ENCODE data around the gene GADD45GIP1. TPM values are rescaled to one million over a fixed set of nuclear protein-coding genes. Genes with fewer than 3 reads are reported as not detected.
"Not testable (repeated sequence)": the region's sequence is repeated elsewhere in the genome, so short reads cannot be mapped to it uniquely, and the experiment has no call there.

GADD45GIP1 gene
- polyA plus RNA-seq, 1 donor from 2014 or later: 84.1 TPM

- peak overlapping the region in 1 of 4 donors; percentile 3 for H3K4me3 Mint-ChIP-seq
- peaks cover 12% of the 10 kb centered on the region for H3K27me3 Mint-ChIP-seq
- H3K27ac Mint-ChIP-seq: no peak overlapping the region
- H3K4me1 Mint-ChIP-seq: peaks cover 2 to 7% (median 7%) of the 10 kb centered on the region in 3 donors
- no peaks in the 10 kb centered on the region for H3K9me3 Mint-ChIP-seq
- H3K36me3 Mint-ChIP-seq: no peaks in the 10 kb centered on the region
Measured at GRCh38 chr19:12979974-12980373, 23.0 kb upstream of the GADD45GIP1 start.

- not testable (repeated sequence) for H3K4me1 Mint-ChIP-seq, H3K9me3 Mint-ChIP-seq, H3K27ac Mint-ChIP-seq, H3K4me3 Mint-ChIP-seq, H3K36me3 Mint-ChIP-seq
- peaks cover 11% of the 10 kb centered on the region for H3K27me3 Mint-ChIP-seq
Measured at GRCh38 chr19:12976109-12976508, 19.1 kb upstream of the GADD45GIP1 start.

GRCh38 chr19:12975221-12975741 lies 18.3 kb upstream of the GADD45GIP1 start:
- Mint-ChIP-seq H3K27ac (peak overlapping the region in 1 of 3 donors; percentile 46), H3K36me3 (no peaks in the 10 kb centered on the region), H3K9me3 (no peaks in the 10 kb centered on the region), H3K4me3 (no peak overlapping the region), H3K27me3 (peaks cover 12% of the 10 kb centered on the region), H3K4me1 (peaks cover 0 to 5% (median 5%) of the 10 kb centered on the region in 3 donors)

- H3K4me3 Mint-ChIP-seq: no peak overlapping the region
- H3K9me3 Mint-ChIP-seq: no peaks in the 10 kb centered on the region
- H3K36me3 Mint-ChIP-seq: no peaks in the 10 kb centered on the region
- H3K4me1 Mint-ChIP-seq: peaks cover 0 to 6% (median 5%) of the 10 kb centered on the region in 3 donors
- H3K27me3 Mint-ChIP-seq: peaks cover 12% of the 10 kb centered on the region
- H3K27ac Mint-ChIP-seq: no peak overlapping the region
Measured at GRCh38 chr19:12974301-12975220, 17.5 kb upstream of the GADD45GIP1 start.

GRCh38 chr19:12973236-12973635 lies 16.2 kb upstream of the GADD45GIP1 start:
- peaks cover 12% of the 10 kb centered on the region for H3K27me3 Mint-ChIP-seq
- no peak overlapping the region for H3K27ac Mint-ChIP-seq
- no peaks in the 10 kb centered on the region for H3K36me3 Mint-ChIP-seq
- no peaks in the 10 kb centered on the region for H3K9me3 Mint-ChIP-seq
- peaks cover 0 to 6% (median 5%) of the 10 kb centered on the region in 3 donors for H3K4me1 Mint-ChIP-seq
- no peak overlapping the region for H3K4me3 Mint-ChIP-seq

GRCh38 chr19:12970070-12970820 lies 13.2 kb upstream of the GADD45GIP1 start:
- H3K27me3 Mint-ChIP-seq: peaks cover 1% of the 10 kb centered on the region
- H3K27ac Mint-ChIP-seq: peak overlapping the region in 1 of 3 donors; percentile 56
- no peaks in the 10 kb centered on the region for H3K36me3 Mint-ChIP-seq
- peak overlapping the region in 1 of 4 donors; percentile 3 for H3K4me3 Mint-ChIP-seq
- peaks cover 0 to 3% (median 2%) of the 10 kb centered on the region in 3 donors for H3K4me1 Mint-ChIP-seq
- H3K9me3 Mint-ChIP-seq: no peaks in the 10 kb centered on the region

- H3K4me1 Mint-ChIP-seq: peaks cover 0 to 8% (median 5%) of the 10 kb centered on the region in 3 donors
- H3K27ac Mint-ChIP-seq: peak within 1 kb of the TSS in 1 of 3 donors; percentile 56
- H3K36me3 Mint-ChIP-seq: no peaks in the 10 kb centered on the region
- peaks cover 1% of the 10 kb centered on the region for H3K27me3 Mint-ChIP-seq
- peak within 1 kb of the TSS in 1 of 4 donors; percentile 3 for H3K4me3 Mint-ChIP-seq
- no peaks in the 10 kb centered on the region for H3K9me3 Mint-ChIP-seq
Measured at GRCh38 chr19:12969292-12969988, 12.4 kb upstream of the GADD45GIP1 start, which contains the start of gene DAND5. DAND5 (plus strand) TSS chr19:12969576; CDS start chr19:12969661, 85 bp downstream.

- Mint-ChIP-seq H3K27ac (no peak overlapping the region), H3K27me3 (peaks cover 4% of the 10 kb centered on the region), H3K9me3 (no peaks in the 10 kb centered on the region), H3K36me3 (no peaks in the 10 kb centered on the region), H3K4me3 (no peak overlapping the region), H3K4me1 (peaks cover 0 to 8% (median 5%) of the 10 kb centered on the region in 3 donors)
Measured at GRCh38 chr19:12967907-12968306, 10.9 kb upstream of the GADD45GIP1 start.

- H3K36me3 Mint-ChIP-seq: no peaks in the 10 kb centered on the region
- no peak overlapping the region for H3K27ac Mint-ChIP-seq
- peaks cover 4% of the 10 kb centered on the region for H3K27me3 Mint-ChIP-seq
- H3K4me3 Mint-ChIP-seq: peak overlapping the region; percentile 25 to 73 (median 64)
- no peaks in the 10 kb centered on the region for H3K9me3 Mint-ChIP-seq
- peaks cover 0 to 10% (median 5%) of the 10 kb centered on the region in 3 donors for H3K4me1 Mint-ChIP-seq
Measured at GRCh38 chr19:12965812-12966135, 8.8 kb upstream of the GADD45GIP1 start.

- Mint-ChIP-seq H3K36me3 (no peaks in the 10 kb centered on the region), H3K9me3 (no peaks in the 10 kb centered on the region), H3K27me3 (peaks cover 2% of the 10 kb centered on the region), H3K4me3 (peak overlapping the region; percentile 72 to 94 (median 90)), H3K27ac (peak overlapping the region; percentile 5 to 93 (median 83)), H3K4me1 (peaks cover 0 to 10% (median 5%) of the 10 kb centered on the region in 3 donors)
Measured at GRCh38 chr19:12965017-12965811, 8.2 kb upstream of the GADD45GIP1 start.

GRCh38 chr19:12959481-12959880 lies 2.5 kb upstream of the GADD45GIP1 start:
- Mint-ChIP-seq H3K27me3 (peaks cover 2% of the 10 kb centered on the region), H3K4me3 (no peak overlapping the region), H3K9me3 (no peaks in the 10 kb centered on the region), H3K36me3 (peaks cover 1% of the 10 kb centered on the region), H3K27ac (no peak overlapping the region), H3K4me1 (peaks cover 3 to 18% (median 12%) of the 10 kb centered on the region in 3 donors)

- H3K4me3 Mint-ChIP-seq: peak overlapping the region; percentile 90 to 97 (median 96)
- H3K36me3 Mint-ChIP-seq, H3K27me3 Mint-ChIP-seq, H3K9me3 Mint-ChIP-seq: not testable (repeated sequence)
- H3K27ac Mint-ChIP-seq: peak overlapping the region; percentile 95 to 97 (median 96)
- H3K4me1 Mint-ChIP-seq: peaks cover 6 to 23% (median 15%) of the 10 kb centered on the region in 3 donors
Measured at GRCh38 chr19:12957389-12957952, 448 bp upstream of the GADD45GIP1 start.

- Mint-ChIP-seq H3K27ac (peak overlapping the region; percentile 91 to 95 (median 94)), H3K36me3 (peaks cover 1% of the 10 kb centered on the region), H3K27me3 (no peaks in the 10 kb centered on the region), H3K4me1 (peaks cover 6 to 23% (median 15%) of the 10 kb centered on the region in 3 donors), H3K9me3 (no peaks in the 10 kb centered on the region), H3K4me3 (peak overlapping the region; percentile 84 to 97 (median 90))
Measured at GRCh38 chr19:12955996-12956395, 1.0 kb downstream of the GADD45GIP1 start.

All from IgD-negative memory B cell (primary cell).